GM10266 (cell line): ENCODE data around the gene PPP2R2C.

ENCODE experiments used
- DNase-seq: peaks from one replicate; pipeline ENCODE4 v3.0.0; 2012; ENCODE audit errors: extremely low spot score
- CTCF ChIP-seq: IDR thresholded peaks from 2 replicates; pipeline ENCODE4 v1.5.1; 2012; ENCODE audit warnings: mild to moderate bottlenecking, low read depth; ENCODE audit not compliant: control insufficient read depth, insufficient read depth; ENCODE audit errors: missing control alignments

Gene PPP2R2C

GRCh38 chr4:6343939-6344408, 128.4 kb downstream of the PPP2R2C start:
- TF ChIP-seq CTCF: no peak
- DNase-seq: no peak

- DNase-seq: no peak
- no peak for TF ChIP-seq CTCF
Measured at GRCh38 chr4:6342530-6343293, 129.7 kb downstream of the PPP2R2C start.

DNA sequence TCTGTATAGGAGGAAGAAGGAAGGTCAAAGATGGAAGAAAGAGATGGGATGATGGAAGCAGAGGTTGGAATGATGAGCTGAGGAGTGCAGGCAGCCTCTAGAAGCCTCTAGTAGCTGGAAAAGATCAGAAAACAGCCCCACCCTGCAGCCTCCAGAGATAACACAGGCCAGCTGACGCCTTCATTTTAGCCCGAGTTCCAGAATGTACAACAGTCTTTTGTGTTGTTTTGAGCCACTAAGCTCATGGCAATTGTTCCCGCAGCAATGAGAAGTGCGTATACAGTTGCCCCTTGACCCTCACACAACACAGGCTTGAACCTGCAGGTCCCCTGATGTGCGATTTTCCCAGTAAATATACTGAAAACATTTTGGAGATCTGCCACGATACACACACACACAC, 130.7 kb downstream of the PPP2R2C start:
- no peak for TF ChIP-seq CTCF
- no peak for DNase-seq

GRCh38 chr4:6340446-6341015, 131.9 kb downstream of the PPP2R2C start:
- TF ChIP-seq CTCF: no peak
- DNase-seq: no peak

- no peak for TF ChIP-seq CTCF
- no peak for DNase-seq
Measured at GRCh38 chr4:6339818-6340445, 132.5 kb downstream of the PPP2R2C start.

DNA sequence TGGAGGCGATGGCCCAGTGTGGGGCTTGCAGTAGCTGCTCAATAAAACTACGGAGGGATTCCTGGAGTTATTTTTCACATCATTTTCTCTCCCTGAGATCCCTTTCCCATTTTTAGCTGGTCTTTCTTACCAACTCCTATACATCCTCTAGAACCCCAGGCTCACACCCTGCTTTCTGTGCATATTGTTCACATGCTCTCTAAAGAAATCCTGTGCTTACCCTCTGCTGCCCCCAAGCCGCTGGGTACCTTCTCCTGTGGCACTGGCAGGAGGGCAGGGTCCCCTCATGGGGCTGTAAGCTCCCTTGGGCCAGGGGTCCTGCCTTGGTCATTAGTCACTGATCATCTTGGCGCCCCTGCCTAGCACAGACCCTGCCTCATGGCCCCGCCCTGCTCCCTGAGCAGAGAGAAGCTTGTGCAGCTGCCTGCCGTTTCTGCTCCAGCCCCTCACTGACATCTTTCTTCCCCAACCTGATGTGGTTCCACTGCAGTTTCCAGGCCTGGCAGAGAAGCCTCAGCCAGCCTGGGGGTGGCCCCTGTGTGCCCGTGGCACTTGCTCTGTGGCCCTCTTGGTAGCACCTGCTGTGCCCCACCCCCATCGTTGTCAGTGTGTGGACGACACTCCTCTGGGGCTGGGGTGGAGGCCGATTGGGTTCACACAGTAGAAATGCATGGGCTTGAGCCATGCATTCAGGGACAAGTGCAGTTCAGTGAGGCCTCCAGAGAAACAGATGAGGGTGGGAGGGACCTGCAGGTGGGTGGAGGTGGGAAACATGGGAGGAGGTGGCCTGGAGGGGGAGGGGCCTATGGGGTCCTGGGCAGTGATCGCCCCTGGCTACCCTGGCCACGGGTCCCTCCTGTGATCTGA, 133.2 kb downstream of the PPP2R2C start:
- no peak for DNase-seq
- TF ChIP-seq CTCF: no peak
